HCT116 (cell line): ENCODE data around the gene ATRAID.

ENCODE experiments used
- POLR2A ChIP-seq: IDR thresholded peaks from 2 replicates; pipeline ENCODE4 v1.7.0; 2011; ENCODE audit warnings: borderline replicate concordance; ENCODE audit not compliant: insufficient read depth, insufficient read length; ENCODE audit errors: extremely low read depth
- REST ChIP-seq: IDR thresholded peaks from 2 replicates; pipeline ENCODE4 v1.6.1; 2012; ENCODE audit warnings: low read depth
- SP1 ChIP-seq: IDR thresholded peaks from 2 replicates; pipeline ENCODE4 v1.6.1; 2012; ENCODE audit warnings: low read depth
- ZBTB33 ChIP-seq: IDR thresholded peaks from 2 replicates; pipeline ENCODE4 v1.6.1; 2011; ENCODE audit warnings: mild to moderate bottlenecking, low read length, moderate library complexity; ENCODE audit not compliant: insufficient replicate concordance; ENCODE audit errors: extremely low read depth
- ZFX ChIP-seq: fragments of 450-650 bp; IDR thresholded peaks from 2 replicates; pipeline ENCODE4 v1.6.1; 2017
- TF ChIP-seq, protein P1 (sequence below): IDR thresholded peaks from 2 replicates; pipeline ENCODE4 v1.6.1; 2012
- TF ChIP-seq, protein P2 (sequence below), 3 experiments: fragments of 200-600 bp in 1 of 3; sonication (generic) in 1 of 3; IDR thresholded peaks in 2 of 3; conservative IDR thresholded peaks in 1 of 3; 2 replicates each; pipeline ENCODE4 v1.5.1; 2012 to 2017; ENCODE audit warnings: low read depth in 2 of 3, low read length in 2 of 3, antibody characterized with exemption in 1 of 3, borderline replicate concordance in 1 of 3, control low read depth in 1 of 3, mild to moderate bottlenecking in 1 of 3, mixed read lengths in 1 of 3, mixed run types in 1 of 3, moderate library complexity in 1 of 3; ENCODE audit not compliant: insufficient read depth in 1 of 3

- TF ChIP-seq POLR2A (no peak), SP1 (no peak), ZBTB33 (no peak), REST (no peak), ZFX (no peak)
- TF ChIP-seq, protein P1, sequence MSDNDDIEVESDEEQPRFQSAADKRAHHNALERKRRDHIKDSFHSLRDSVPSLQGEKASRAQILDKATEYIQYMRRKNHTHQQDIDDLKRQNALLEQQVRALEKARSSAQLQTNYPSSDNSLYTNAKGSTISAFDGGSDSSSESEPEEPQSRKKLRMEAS = no peak
- TF ChIP-seq, protein P2, sequence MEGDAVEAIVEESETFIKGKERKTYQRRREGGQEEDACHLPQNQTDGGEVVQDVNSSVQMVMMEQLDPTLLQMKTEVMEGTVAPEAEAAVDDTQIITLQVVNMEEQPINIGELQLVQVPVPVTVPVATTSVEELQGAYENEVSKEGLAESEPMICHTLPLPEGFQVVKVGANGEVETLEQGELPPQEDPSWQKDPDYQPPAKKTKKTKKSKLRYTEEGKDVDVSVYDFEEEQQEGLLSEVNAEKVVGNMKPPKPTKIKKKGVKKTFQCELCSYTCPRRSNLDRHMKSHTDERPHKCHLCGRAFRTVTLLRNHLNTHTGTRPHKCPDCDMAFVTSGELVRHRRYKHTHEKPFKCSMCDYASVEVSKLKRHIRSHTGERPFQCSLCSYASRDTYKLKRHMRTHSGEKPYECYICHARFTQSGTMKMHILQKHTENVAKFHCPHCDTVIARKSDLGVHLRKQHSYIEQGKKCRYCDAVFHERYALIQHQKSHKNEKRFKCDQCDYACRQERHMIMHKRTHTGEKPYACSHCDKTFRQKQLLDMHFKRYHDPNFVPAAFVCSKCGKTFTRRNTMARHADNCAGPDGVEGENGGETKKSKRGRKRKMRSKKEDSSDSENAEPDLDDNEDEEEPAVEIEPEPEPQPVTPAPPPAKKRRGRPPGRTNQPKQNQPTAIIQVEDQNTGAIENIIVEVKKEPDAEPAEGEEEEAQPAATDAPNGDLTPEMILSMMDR (IDR thresholded peaks at IDR 0.05 in 2 of 3, conservative IDR thresholded peaks at IDR 0.05 in 1 of 3; ENCODE audit: borderline replicate concordance in 1 of 3, insufficient read depth in 1 of 3, low read depth in 2 of 3, low read length in 2 of 3) = no peak
Observed at GRCh38 chr2:27184115-27184514, 27.7 kb upstream of the ATRAID start.
